Prostate gland (tissue), 2 donors: ENCODE results near the gene SYMPK. TPM values are rescaled to one million over a fixed set of nuclear protein-coding genes. Genes with fewer than 3 reads are reported as not detected.

ENCODE experiments used
- DNase-seq: peaks from one replicate; pipeline ENCODE4 v3.0.0-alpha.2; 2019; ENCODE audit warnings: low spot score
- H3K27ac ChIP-seq, 2 donors: fragments of 200-600 bp; sonication (generic); 2 replicates each; pipeline ENCODE4 v1.5.1; 2017 to 2019
- H3K27me3 ChIP-seq: fragments of 200-600 bp; sonication (generic); replicated peaks from 2 replicates; pipeline ENCODE4 v1.5.1; 2019; ENCODE audit not compliant: insufficient read depth
- H3K36me3 ChIP-seq, 2 donors: fragments of 200-600 bp; sonication (generic); 1 replicate in 1 of 2; 2 replicates in 1 of 2; pipeline versions ENCODE4 v1.5.1 to v1.8.1; 2017 to 2019
- H3K4me1 ChIP-seq: fragments of 200-600 bp; sonication (generic); replicated peaks from 2 replicates; pipeline ENCODE4 v1.5.1; 2019
- H3K4me3 ChIP-seq, 2 donors: fragments of 200-600 bp; sonication (generic); 2 replicates each; pipeline ENCODE4 v1.5.1; 2017 to 2019
- H3K9me3 ChIP-seq: fragments of 200-600 bp; sonication (generic); 2 replicates; pipeline ENCODE4 v1.5.1; 2017
- CTCF ChIP-seq, 4 experiments: fragments of 200-600 bp in 2 of 4; fragments of 450-650 bp in 2 of 4; sonication (generic) in 2 of 4; IDR thresholded peaks; 1 replicate in 3 of 4; 2 replicates in 1 of 4; pipeline ENCODE4 v1.5.1; 2016 to 2019; ENCODE audit warnings: antibody characterized with exemption in 4 of 4, mild to moderate bottlenecking in 2 of 4, moderate library complexity in 2 of 4
- POLR2A ChIP-seq: fragments of 450-650 bp; IDR thresholded peaks from one replicate; pipeline ENCODE4 v1.6.1; 2016; ENCODE audit warnings: antibody characterized with exemption, mild to moderate bottlenecking
- POLR2AphosphoS5 ChIP-seq: sonication (generic); formaldehyde crosslinking; IDR thresholded peaks from one replicate; pipeline ENCODE4 v1.6.1; 2017; ENCODE audit warnings: antibody characterized with exemption
- WGBS: methylation state at CpG from one replicate; pipeline ENCODE4 v1.1.5; 2018; 5-methylcytosine and 5-hydroxymethylcytosine counted together
- intact Hi-C: fragments of 100-400 bp; cut with DNase I; formaldehyde crosslinking; loops from one replicate; pipeline ENCODE4 v1.14.2; 2022
- total RNA-seq, 2 donors: library from RNA; depleted of rRNA; stranded (reverse); fragments of >200 nt; gene quantifications; one replicate each; pipeline ENCODE4 v1.1.0, GENCODE V29; 2016

Gene SYMPK
- total RNA-seq, 2 donors from 2014 or later: 76.4 to 104 TPM

DNA sequence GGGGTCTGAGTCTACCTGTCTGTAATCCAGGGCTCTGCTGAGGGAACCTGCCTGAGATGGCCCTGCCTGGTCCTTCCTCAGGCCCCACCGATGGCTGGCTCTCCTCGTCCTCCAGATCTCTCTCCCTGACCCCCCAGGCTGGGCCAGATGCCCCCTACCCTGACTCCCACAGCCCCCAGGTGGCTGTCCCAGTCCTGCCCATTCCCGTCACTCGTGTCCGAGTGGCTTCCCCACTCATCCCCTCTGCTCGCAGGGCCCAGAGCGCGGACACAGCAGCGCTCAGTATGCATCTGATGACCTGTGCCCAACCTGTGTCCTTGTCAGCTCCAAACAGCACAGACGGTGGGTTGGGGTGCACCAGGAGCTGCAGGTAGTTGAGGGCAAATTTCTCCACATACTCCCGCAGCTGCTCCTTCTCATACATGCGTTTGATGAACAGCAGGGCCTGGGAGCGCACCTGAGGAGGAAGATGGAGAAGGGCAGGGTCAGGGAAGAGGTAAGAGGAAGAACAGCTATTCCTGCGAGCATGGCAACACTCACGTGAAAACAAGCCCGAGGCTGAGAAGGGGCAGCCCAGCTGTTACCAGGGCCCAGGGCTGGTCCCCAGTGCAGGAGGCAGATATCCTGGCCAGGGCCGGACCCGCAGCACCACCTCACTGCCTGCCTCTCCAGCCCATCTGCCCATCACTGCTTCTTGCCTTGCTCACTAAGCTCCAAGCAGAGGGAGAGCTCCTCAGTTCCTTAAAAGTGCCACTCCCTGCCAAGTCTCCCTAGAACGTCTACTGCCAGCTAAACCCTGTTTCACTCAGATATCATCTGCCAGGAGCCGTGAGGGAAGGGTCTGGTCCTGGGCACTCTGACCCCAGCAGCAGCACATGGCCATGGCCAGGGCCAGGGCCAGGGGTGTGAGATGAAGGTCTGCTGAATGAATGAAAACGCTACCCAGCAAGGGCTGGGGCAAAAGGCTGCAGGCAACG is 36.7 kb downstream of the SYMPK start:
- Histone ChIP-seq H3K4me1 (peaks cover 9% of the 10 kb centered on the region), H3K27me3 (no peaks in the 10 kb centered on the region), H3K4me3 (no peak overlapping the region), H3K36me3 (peaks cover 19 to 30% of the 10 kb centered on the region in 2 donors), H3K9me3 (no peaks in the 10 kb centered on the region), H3K27ac (no peak overlapping the region)
- 82% methylated on average over 22 of the region's 22 CpGs for WGBS
- TF ChIP-seq CTCF (IDR thresholded peaks at IDR 0.05) (no peak), POLR2A (no peak), POLR2AphosphoS5 (no peak)
- intact Hi-C loops: no loop called here
- DNase-seq: no peak

- Histone ChIP-seq H3K4me1 (peaks cover 9% of the 10 kb centered on the region), H3K27me3 (no peaks in the 10 kb centered on the region), H3K9me3 (no peaks in the 10 kb centered on the region), H3K4me3 (no peak overlapping the region), H3K27ac (no peak overlapping the region), H3K36me3 (peaks cover 19 to 30% of the 10 kb centered on the region in 2 donors)
- no peak for DNase-seq
- intact Hi-C loops: no loop called here
- WGBS: 90% methylated on average over 8 of the region's 8 CpGs
- TF ChIP-seq POLR2A: no peak
- no peak for TF ChIP-seq POLR2AphosphoS5
- TF ChIP-seq CTCF (IDR thresholded peaks at IDR 0.05): no peak
Observed at GRCh38 chr19:45825263-45825605, 37.7 kb downstream of the SYMPK start.

GRCh38 chr19:45824531-45825262 is 38.2 kb downstream of the SYMPK start:
- no peaks in the 10 kb centered on the region for H3K9me3 ChIP-seq
- peak overlapping the region in 1 of 2 donors; percentile 8 for H3K27ac ChIP-seq
- no peak overlapping the region for H3K4me3 ChIP-seq
- 84% methylated on average over 26 of the region's 26 CpGs for WGBS
- H3K4me1 ChIP-seq: peaks cover 9% of the 10 kb centered on the region
- peaks cover 19 to 26% of the 10 kb centered on the region in 2 donors for H3K36me3 ChIP-seq
- no peaks in the 10 kb centered on the region for H3K27me3 ChIP-seq
- TF ChIP-seq POLR2A: no peak
- no peak for TF ChIP-seq CTCF (IDR thresholded peaks at IDR 0.05)
- TF ChIP-seq POLR2AphosphoS5: no peak
- no peak for DNase-seq
- intact Hi-C loops: no loop called here

GRCh38 chr19:45824041-45824471 is 38.9 kb downstream of the SYMPK start:
- intact Hi-C loops: no loop called here
- Histone ChIP-seq H3K27ac (peak overlapping the region in 1 of 2 donors; percentile 8), H3K36me3 (peaks cover 19 to 21% of the 10 kb centered on the region in 2 donors), H3K4me3 (no peak overlapping the region), H3K4me1 (peaks cover 9% of the 10 kb centered on the region), H3K9me3 (no peaks in the 10 kb centered on the region), H3K27me3 (no peaks in the 10 kb centered on the region)
- DNase-seq: peak; percentile 59
- 32% methylated on average over 12 of the region's 12 CpGs for WGBS
- TF ChIP-seq POLR2AphosphoS5: no peak
- no peak for TF ChIP-seq CTCF (IDR thresholded peaks at IDR 0.05)
- no peak for TF ChIP-seq POLR2A
